Activated CD4-positive, alpha-beta T cell treated with anti-CD3 and anti-CD28 coated beads, Interleukin-2, amount 10 ng/mL, durations not matched to agents 7 days and 5 days (primary cell): ENCODE data around the gene INTS7. TPM values are rescaled to one million over a fixed set of nuclear protein-coding genes. Genes with fewer than 3 reads are reported as not detected.
"Not testable (repeated sequence)": the region's sequence is repeated elsewhere in the genome, so short reads cannot be mapped to it uniquely, and the experiment has no call there.

Experiments used
- CTCF ChIA-PET: fragments of 350-600 bp; sonication (Branson Sonifier 250); formaldehyde crosslinking; loops from one replicate; lab custom pipeline; 2021; ENCODE audit warnings: antibody characterized with exemption; lab: Charles Lee
- POLR2A ChIA-PET: fragments of 350-600 bp; sonication (Branson Sonifier 250); formaldehyde crosslinking; loops from one replicate; lab custom pipeline; 2021; ENCODE audit warnings: antibody characterized with exemption; lab: Charles Lee
- DNase-seq: peaks from one replicate; pipeline ENCODE4 v3.0.0-alpha.2; 2020
- H3K27ac Mint-ChIP-seq: one replicate; pipeline ENCODE4 v1.8.0; 2021; ENCODE audit warnings: mild to moderate bottlenecking, moderate library complexity, mixed read lengths
- H3K27me3 Mint-ChIP-seq: one replicate; pipeline ENCODE4 v1.8.0; 2021; ENCODE audit warnings: mixed read lengths
- H3K36me3 Mint-ChIP-seq: one replicate; pipeline ENCODE4 v1.8.0; 2021; ENCODE audit warnings: low read depth, mixed read lengths
- H3K4me1 Mint-ChIP-seq: one replicate; pipeline ENCODE4 v1.8.0; 2021; ENCODE audit warnings: mixed read lengths
- H3K4me3 Mint-ChIP-seq: one replicate; pipeline ENCODE4 v1.8.0; 2021; ENCODE audit warnings: mild to moderate bottlenecking, moderate library complexity, mixed read lengths
- H3K9me3 Mint-ChIP-seq: one replicate; pipeline ENCODE4 v1.8.0; 2021; ENCODE audit warnings: mixed read lengths
- total RNA-seq, 2 experiments: library from RNA; stranded (reverse); gene quantifications; one replicate each; pipeline ENCODE4 v1.2.3, GENCODE V29; 2021

The INTS7 gene
- total RNA-seq, 2 experiments from 2014 or later = 29.9 to 34.8 TPM

DNA sequence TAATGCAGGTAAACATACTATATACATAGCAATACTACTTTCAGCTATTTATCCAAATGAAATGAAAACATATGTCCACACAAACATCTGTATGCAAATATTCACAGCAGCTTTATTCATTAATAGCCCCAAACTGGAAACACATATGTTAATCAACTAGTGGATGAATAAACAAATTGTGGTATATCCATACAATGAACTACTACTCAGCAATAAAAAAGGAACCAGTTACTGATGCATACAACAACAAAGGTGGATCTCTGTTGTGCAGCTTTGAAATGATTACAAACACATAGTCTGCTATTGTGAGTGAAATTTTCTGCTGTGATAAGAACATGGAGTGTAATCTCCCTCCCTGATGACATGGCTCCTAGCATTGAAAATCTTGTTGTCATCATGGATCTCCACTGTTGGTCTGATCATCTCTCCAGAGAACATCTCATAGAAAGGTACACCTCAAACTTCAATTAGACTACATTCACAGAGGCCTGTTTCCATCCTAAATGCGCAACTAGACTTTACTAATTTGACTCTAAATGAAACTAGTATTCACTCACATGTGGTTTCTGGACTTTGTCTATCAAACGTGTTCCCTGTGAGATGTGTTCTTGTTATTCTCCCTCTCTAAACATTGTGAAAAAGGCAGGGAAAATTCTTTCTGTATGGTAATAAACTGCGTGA lies 10.7 kb downstream of the INTS7 start:
- H3K4me1 Mint-ChIP-seq = peaks cover 7% of the 10 kb centered on the region
- peaks cover 33% of the 10 kb centered on the region for H3K36me3 Mint-ChIP-seq
- no peak for DNase-seq
- H3K27me3 Mint-ChIP-seq = no peaks in the 10 kb centered on the region
- POLR2A ChIA-PET = no interaction called here
- H3K27ac Mint-ChIP-seq = no peak overlapping the region
- no peak overlapping the region for H3K4me3 Mint-ChIP-seq
- CTCF ChIA-PET = interaction anchor here (3.7 kb wide), 1 partner anchor 10 kb away, joined by 14 read pairs; the partner anchor contains the start of genes DTL and INTS7
- H3K9me3 Mint-ChIP-seq = peaks cover 5% of the 10 kb centered on the region

DNA sequence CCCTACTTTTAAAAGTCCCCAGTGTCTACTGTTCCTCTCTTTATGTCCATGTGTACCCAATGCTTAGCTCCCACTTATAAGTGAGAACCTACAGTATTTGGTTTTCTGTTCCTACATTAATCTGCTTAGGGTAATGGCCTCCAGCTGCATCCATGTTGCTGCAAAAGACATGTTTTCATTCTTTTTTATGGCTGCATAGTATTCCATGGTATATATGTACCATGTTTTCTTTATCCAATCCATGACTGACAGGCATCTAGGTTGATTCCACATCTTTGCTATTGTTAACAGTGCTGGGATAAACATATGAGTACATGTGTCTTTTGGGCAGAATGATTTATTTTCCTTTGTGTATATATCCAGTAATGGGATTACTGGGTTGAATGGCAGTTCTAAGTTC lies 12.4 kb downstream of the INTS7 start:
- H3K9me3 Mint-ChIP-seq, H3K27me3 Mint-ChIP-seq, H3K27ac Mint-ChIP-seq, POLR2A ChIA-PET, H3K4me3 Mint-ChIP-seq, H3K4me1 Mint-ChIP-seq, DNase-seq: not testable (repeated sequence)
- H3K36me3 Mint-ChIP-seq = peaks cover 36% of the 10 kb centered on the region
- CTCF ChIA-PET = interaction anchor here (3.7 kb wide), 1 partner anchor 12 kb away, joined by 14 read pairs; the partner anchor contains the start of genes DTL and INTS7

DNA sequence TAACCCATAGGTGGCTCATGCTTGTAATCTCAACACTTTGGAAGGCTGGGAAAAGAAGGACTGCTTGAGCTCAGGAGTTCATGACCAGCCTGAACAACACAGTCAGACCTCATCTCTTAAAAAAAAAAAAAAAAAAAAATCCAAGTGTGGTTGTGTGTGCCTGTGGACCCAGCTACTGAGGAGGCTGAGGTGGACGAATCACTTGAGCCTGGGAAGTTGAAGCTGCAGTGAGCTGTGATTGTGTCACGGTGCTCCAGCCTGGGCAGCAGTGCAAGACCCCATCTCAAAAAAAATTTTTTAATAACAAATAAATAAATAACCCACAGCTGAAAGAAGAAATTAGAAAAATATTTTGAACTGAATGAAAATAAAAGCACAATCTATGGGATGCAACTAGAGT lies 13.8 kb downstream of the INTS7 start:
- no peak for DNase-seq
- Mint-ChIP-seq H3K27me3 (no peaks in the 10 kb centered on the region), H3K4me1 (peaks cover 2% of the 10 kb centered on the region), H3K9me3 (peaks cover 5% of the 10 kb centered on the region), H3K27ac (no peak overlapping the region), H3K4me3 (no peak overlapping the region), H3K36me3 (peaks cover 37% of the 10 kb centered on the region)
- CTCF ChIA-PET = interaction anchor here (0.6 to 3.7 kb wide), 2 partner anchors 10 to 13 kb away, joined by 4 to 14 read pairs; partner anchors contain the start of genes DTL and INTS7
- POLR2A ChIA-PET = no interaction called here

DNA sequence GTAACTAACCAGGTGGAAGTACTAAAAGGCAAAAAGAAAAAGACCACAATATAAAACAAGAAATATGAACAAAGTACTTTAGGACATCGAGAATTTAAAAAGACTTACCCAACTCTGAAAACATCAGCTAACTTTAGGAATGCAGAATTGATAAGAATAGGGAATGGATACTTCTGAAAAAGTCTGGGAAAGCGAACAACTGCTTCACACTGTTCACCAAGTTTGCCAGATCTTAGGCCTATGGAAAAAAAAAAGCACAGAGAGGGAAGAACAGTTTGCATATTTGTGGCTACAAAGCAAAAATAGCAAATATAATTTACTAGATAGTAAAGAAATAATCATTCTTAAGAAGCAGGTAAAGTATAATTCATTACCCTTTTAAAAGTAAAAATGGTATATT lies 14.4 kb downstream of the INTS7 start:
- ChIA-PET CTCF (interaction anchor here (0.6 to 3.7 kb wide), 2 partner anchors 10 to 14 kb away, joined by 4 to 14 read pairs; partner anchors contain the start of genes DTL and INTS7), POLR2A (no interaction called here)
- peaks cover 2% of the 10 kb centered on the region for H3K4me1 Mint-ChIP-seq
- H3K27me3 Mint-ChIP-seq = no peaks in the 10 kb centered on the region
- H3K36me3 Mint-ChIP-seq = peaks cover 42% of the 10 kb centered on the region
- DNase-seq = no peak
- peak overlapping the region; percentile 54 for H3K27ac Mint-ChIP-seq
- H3K9me3 Mint-ChIP-seq = peaks cover 5% of the 10 kb centered on the region
- H3K4me3 Mint-ChIP-seq = no peak overlapping the region

DNA sequence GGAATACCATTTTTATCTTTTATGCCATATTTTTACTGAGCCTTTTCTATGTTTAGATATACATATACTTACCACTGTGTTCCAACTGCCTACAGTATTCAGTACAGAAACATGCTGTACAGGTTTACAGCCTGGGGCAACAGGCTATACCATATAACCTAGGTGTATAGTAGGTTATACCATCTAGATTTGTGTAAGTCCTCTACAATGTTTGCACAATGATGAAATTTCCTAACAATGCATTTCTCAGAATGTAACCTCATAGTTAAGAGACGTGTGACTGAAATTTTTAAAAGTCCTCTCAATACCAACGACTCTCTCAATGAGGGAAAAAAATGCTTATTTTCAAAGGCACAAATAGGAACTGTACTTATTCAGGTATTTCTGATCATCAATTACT lies 21.7 kb downstream of the INTS7 start:
- DNase-seq = no peak
- Mint-ChIP-seq H3K9me3 (no peaks in the 10 kb centered on the region), H3K4me1 (no peaks in the 10 kb centered on the region), H3K27ac (no peak overlapping the region), H3K36me3 (peaks cover 27% of the 10 kb centered on the region), H3K4me3 (no peak overlapping the region), H3K27me3 (no peaks in the 10 kb centered on the region)
- CTCF ChIA-PET = interaction anchor here (0.8 to 1.6 kb wide), 2 partner anchors 22 to 353 kb away, joined by 3 to 7 read pairs; partner anchors contain the start of genes DTL and INTS7
- POLR2A ChIA-PET = no interaction called here

DNA sequence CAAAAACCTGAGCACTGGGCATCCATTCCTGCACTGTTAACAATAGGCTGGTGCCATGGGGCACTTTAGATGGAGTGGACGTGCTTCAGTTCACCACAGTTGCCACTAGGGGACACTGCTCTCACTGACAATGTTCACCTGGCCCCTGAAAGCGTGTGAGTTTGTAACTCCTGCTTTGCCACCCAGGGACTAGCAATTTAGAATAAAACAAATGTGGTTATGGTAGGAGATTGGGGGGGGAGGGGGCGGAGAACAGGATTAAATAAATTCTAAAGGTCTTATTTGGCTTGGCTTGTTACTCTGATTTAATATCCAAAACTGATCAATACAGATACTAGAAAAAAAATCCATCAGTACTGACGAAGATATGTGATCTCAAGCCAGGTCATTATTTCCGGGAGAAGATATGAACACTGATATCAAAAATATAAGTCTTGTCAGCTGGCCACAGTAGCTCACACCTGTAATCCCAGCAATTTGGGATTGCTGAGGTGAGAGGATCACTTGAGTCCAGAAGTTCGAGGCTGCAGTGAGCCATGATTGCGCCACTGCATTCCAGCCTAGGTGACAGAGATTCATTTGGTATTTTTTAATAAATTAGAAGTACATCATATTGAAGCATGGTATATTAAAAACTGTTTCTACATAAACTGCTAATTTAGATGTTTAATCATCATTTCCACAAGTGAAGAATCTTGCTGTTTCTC lies 23.2 kb downstream of the INTS7 start:
- Mint-ChIP-seq H3K4me1 (no peaks in the 10 kb centered on the region), H3K4me3 (no peak overlapping the region), H3K9me3 (no peaks in the 10 kb centered on the region), H3K27me3 (no peaks in the 10 kb centered on the region), H3K36me3 (peaks cover 30% of the 10 kb centered on the region), H3K27ac (no peak overlapping the region)
- DNase-seq = peak; percentile 78
- CTCF ChIA-PET = interaction anchor here (1.6 kb wide), 1 partner anchor 23 kb away, joined by 7 read pairs; the partner anchor contains the start of genes DTL and INTS7
- POLR2A ChIA-PET = no interaction called here

DNA sequence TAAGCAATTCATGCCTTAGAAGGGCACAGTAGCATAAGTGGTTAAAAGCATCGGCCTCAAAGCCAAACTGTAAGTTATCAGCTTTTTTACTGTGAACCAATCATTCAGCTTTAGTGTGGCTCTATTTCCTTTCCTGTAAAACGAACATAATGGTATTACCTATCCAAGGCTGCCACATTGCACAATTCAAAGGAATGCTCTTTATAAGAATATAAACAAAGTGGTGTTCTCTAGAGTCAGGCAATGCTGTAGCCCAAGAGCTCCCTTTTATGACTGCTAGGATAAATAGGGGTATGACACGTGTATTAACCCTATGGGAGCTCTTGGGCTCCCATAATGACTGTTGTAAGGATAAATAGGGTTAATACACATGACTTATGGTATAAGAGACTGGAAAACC lies 25.4 kb downstream of the INTS7 start:
- Mint-ChIP-seq H3K27ac (no peak overlapping the region), H3K4me3 (no peak overlapping the region), H3K4me1 (no peaks in the 10 kb centered on the region), H3K9me3 (no peaks in the 10 kb centered on the region), H3K36me3 (peaks cover 27% of the 10 kb centered on the region), H3K27me3 (no peaks in the 10 kb centered on the region)
- no peak for DNase-seq
- ChIA-PET CTCF (interaction anchor here (0.6 to 1.3 kb wide), 7 partner anchors 9 to 1487 kb away, joined by 3 to 5 read pairs (median 3); partner anchors contain the start of genes DTL and INTS7), POLR2A (no interaction called here)

DNA sequence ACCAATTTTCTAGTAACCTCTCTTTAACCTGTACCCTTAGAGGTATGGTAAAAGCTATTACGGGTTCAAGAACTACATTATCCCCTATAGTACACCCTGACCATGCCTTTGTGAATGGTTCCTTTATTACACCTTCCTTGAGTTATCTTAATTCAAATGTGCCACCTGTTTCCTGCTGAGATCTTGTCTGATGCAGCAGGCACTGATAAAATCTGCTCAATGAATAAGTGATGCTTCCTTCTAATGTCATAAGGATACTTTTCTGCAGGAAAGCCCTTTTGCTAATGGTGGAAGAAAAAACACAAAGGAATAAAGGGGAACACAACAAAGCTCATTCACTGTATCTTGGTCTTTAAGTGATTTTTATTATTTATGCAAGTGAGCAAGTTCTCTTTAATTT lies 25.8 kb downstream of the INTS7 start:
- H3K27ac Mint-ChIP-seq = no peak overlapping the region
- POLR2A ChIA-PET = no interaction called here
- H3K27me3 Mint-ChIP-seq = no peaks in the 10 kb centered on the region
- no peaks in the 10 kb centered on the region for H3K9me3 Mint-ChIP-seq
- H3K4me3 Mint-ChIP-seq = no peak overlapping the region
- peaks cover 30% of the 10 kb centered on the region for H3K36me3 Mint-ChIP-seq
- H3K4me1 Mint-ChIP-seq = no peaks in the 10 kb centered on the region
- no peak for DNase-seq
- CTCF ChIA-PET = interaction anchor here (0.6 to 1.3 kb wide), 5 partner anchors 9 to 1488 kb away, joined by 3 to 5 read pairs (median 3); no protein-coding TSS in a partner anchor

DNA sequence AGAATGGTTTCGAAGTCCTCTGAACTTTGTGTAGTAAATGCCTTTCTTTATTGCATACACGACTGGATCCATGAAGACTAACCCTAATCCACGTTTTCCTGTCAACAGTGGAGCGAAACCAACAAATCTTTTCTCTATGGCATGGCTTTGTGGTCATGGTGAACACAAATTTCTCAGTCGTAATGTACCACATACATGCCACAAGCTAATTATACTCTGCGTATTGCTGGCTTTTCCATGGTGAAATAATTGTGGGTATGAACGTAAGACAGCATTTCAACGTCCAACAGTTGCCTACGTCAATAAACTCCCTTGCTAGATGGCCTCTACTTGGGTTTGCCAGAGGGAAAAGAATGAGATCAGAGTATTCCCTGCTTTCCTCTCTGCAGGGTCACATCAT lies 27.5 kb downstream of the INTS7 start:
- CTCF ChIA-PET = interaction anchor here (0.6 kb wide), 2 partner anchors 68 to 162 kb away, joined by 3 to 4 read pairs; no protein-coding TSS in a partner anchor
- Mint-ChIP-seq H3K4me3 (no peak overlapping the region), H3K36me3 (peaks cover 38% of the 10 kb centered on the region), H3K9me3 (no peaks in the 10 kb centered on the region), H3K27me3 (no peaks in the 10 kb centered on the region), H3K27ac (no peak overlapping the region), H3K4me1 (no peaks in the 10 kb centered on the region)
- POLR2A ChIA-PET = no interaction called here
- no peak for DNase-seq

DNA sequence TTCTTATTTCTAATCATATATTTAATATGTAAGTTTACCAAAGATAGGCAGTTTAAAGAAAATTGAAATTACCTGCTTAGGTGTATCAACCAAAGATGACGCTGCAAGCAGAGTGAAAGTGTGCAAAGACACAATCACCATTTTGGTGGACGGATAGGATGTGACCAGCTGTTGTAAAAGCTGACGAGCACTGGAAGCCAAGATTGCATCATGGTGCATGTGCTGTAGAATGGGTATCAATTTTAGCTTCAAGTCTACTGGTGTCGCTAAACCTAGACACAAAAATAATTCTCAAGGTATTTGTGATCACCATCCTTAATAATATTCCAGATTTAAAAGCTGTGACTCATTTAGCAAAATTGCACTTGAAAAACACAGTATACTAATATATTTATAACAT lies 28.2 kb downstream of the INTS7 start:
- Mint-ChIP-seq H3K36me3 (peaks cover 42% of the 10 kb centered on the region), H3K27ac (no peak overlapping the region), H3K27me3 (no peaks in the 10 kb centered on the region), H3K4me3 (no peak overlapping the region), H3K9me3 (no peaks in the 10 kb centered on the region), H3K4me1 (no peaks in the 10 kb centered on the region)
- no peak for DNase-seq
- POLR2A ChIA-PET = no interaction called here
- CTCF ChIA-PET = interaction anchor here (0.6 kb wide), 2 partner anchors 68 to 161 kb away, joined by 3 to 4 read pairs; no protein-coding TSS in a partner anchor

DNA sequence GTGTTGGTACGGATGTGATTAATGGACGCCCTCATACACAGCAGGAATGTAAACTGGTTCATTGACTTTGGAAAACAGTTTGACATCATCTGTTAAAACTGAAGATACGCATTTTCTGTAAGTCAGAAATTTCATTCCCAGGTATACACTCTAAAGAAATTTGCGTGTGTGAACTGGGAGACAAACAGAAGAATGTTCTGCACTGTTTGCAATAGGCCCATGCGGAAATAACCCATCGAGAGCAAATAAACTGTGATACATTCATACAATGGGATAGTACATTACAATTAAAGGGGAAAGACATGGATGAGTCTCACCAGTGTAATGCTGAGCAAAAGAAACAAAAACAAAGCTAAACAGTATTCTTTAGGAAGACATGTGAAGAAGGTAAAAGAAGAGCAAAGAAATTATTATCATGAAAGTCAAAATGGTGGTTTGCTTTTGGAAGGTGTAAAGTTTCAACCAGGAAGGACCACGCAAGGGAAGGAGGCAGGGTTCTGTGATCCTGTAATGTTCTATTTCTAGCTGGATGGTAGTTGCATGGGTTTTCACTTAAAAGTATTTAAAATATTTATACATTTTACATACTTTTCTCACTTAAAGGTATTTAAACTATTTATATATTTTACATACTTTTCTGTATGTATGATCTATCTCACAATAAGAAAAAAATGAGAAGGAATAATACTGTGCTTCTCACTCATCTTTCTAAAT lies 30.3 kb downstream of the INTS7 start:
- Mint-ChIP-seq H3K27me3 (no peaks in the 10 kb centered on the region), H3K4me3 (no peak overlapping the region), H3K4me1 (no peaks in the 10 kb centered on the region), H3K27ac (no peak overlapping the region), H3K36me3 (peaks cover 57% of the 10 kb centered on the region), H3K9me3 (no peaks in the 10 kb centered on the region)
- no peak for DNase-seq
- ChIA-PET CTCF (interaction anchor here (1.5 kb wide), 1 partner anchor 30 kb away, joined by 4 read pairs; the partner anchor contains the start of gene INTS7), POLR2A (no interaction called here)

DNA sequence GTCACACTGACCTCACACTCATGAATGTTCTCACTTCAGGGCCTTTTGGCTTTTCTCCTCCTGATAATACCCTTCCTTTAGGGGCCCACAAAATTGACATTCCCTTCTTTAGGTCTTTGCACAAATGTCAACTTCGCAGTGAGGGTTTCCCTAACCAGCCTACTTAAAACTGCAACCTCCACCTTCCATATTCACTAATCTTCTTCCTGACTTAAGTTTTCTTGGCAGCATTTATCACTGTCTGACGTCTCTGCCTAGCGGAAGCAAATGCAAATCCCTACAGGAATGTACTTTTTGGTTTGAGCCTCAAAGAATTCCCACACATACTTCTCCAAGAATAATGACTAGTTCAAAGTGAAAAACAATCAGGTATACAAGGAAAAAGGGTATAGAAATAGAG lies 32.8 kb downstream of the INTS7 start:
- no peak for DNase-seq
- H3K36me3 Mint-ChIP-seq = peaks cover 63% of the 10 kb centered on the region
- no peaks in the 10 kb centered on the region for H3K27me3 Mint-ChIP-seq
- H3K4me3 Mint-ChIP-seq = no peak overlapping the region
- no peak overlapping the region for H3K27ac Mint-ChIP-seq
- POLR2A ChIA-PET = no interaction called here
- no peaks in the 10 kb centered on the region for H3K9me3 Mint-ChIP-seq
- H3K4me1 Mint-ChIP-seq = no peaks in the 10 kb centered on the region
- CTCF ChIA-PET = no interaction called here
